HG02759 (cell line): Measurements from ENCODE around the gene GOLGA6C.
"Not testable (repeated sequence)": the region's sequence is repeated elsewhere in the genome, so short reads cannot be mapped to it uniquely, and the experiment has no call there.

Experiments used
- ATAC-seq: cut with Tn5 transposase; IDR thresholded peaks from one replicate; pipeline ENCODE4 v1.9.1; 2021; ENCODE audit warnings: mild to moderate bottlenecking, moderate library complexity; ENCODE audit not compliant: unreplicated experiment

GOLGA6C gene

GRCh38 chr15:75258034-75258433 lies at the start of gene GOLGA6C:
Gene GOLGA6C (plus strand): TSS chr15:75258334. CDS start chr15:75258599, 265 bp downstream.
- not testable (repeated sequence) for ATAC-seq

- ATAC-seq, result no peak
Measured at GRCh38 chr15:75208501-75209288, 49.4 kb upstream of the GOLGA6C start.

GRCh38 chr15:75209289-75209676 lies 48.9 kb upstream of the GOLGA6C start:
- no peak for ATAC-seq

GRCh38 chr15:75210811-75211230 lies 47.3 kb upstream of the GOLGA6C start:
- ATAC-seq, result no peak

- no peak for ATAC-seq
Measured at GRCh38 chr15:75211436-75212199, 46.5 kb upstream of the GOLGA6C start.

- ATAC-seq, result no peak
Measured at GRCh38 chr15:75212200-75212858, 45.8 kb upstream of the GOLGA6C start.

GRCh38 chr15:75213212-75213767 lies 44.8 kb upstream of the GOLGA6C start:
- no peak for ATAC-seq

- ATAC-seq, result no peak
Measured at GRCh38 chr15:75213768-75214221, 44.3 kb upstream of the GOLGA6C start.

GRCh38 chr15:75214293-75215096 lies 43.6 kb upstream of the GOLGA6C start:
- no peak for ATAC-seq

GRCh38 chr15:75215107-75216004 lies 42.8 kb upstream of the GOLGA6C start:
- no peak for ATAC-seq

- no peak for ATAC-seq
Measured at GRCh38 chr15:75217012-75217411, 41.1 kb upstream of the GOLGA6C start.

GRCh38 chr15:75217574-75217973 lies 40.6 kb upstream of the GOLGA6C start:
- not testable (repeated sequence) for ATAC-seq

- ATAC-seq, result peak; percentile 43
Measured at GRCh38 chr15:75219507-75219929, 38.6 kb upstream of the GOLGA6C start.

- no peak for ATAC-seq
Measured at GRCh38 chr15:75223688-75224087, 34.4 kb upstream of the GOLGA6C start.

- no peak for ATAC-seq
Measured at GRCh38 chr15:75224281-75224680, 33.9 kb upstream of the GOLGA6C start.

- not testable (repeated sequence) for ATAC-seq
Measured at GRCh38 chr15:75225102-75225836, 32.9 kb upstream of the GOLGA6C start.

- ATAC-seq, result no peak
Measured at GRCh38 chr15:75225951-75226732, 32.0 kb upstream of the GOLGA6C start.

- ATAC-seq, result not testable (repeated sequence)
Measured at GRCh38 chr15:75227112-75227511, 31.0 kb upstream of the GOLGA6C start.
